HS-5 (cell line): Measurements from ENCODE around the gene TNK2.
A peak's percentile ranks its signal among the peaks of the same experiment; 100 is the strongest.
"Not testable (repeated sequence)": the region's sequence is repeated elsewhere in the genome, so short reads cannot be mapped to it uniquely, and the experiment has no call there.

Experiments
- DNase-seq: peaks from one replicate; pipeline ENCODE4 v3.0.0-alpha.2; 2012; ENCODE audit warnings: low read depth

The TNK2 gene

DNA sequence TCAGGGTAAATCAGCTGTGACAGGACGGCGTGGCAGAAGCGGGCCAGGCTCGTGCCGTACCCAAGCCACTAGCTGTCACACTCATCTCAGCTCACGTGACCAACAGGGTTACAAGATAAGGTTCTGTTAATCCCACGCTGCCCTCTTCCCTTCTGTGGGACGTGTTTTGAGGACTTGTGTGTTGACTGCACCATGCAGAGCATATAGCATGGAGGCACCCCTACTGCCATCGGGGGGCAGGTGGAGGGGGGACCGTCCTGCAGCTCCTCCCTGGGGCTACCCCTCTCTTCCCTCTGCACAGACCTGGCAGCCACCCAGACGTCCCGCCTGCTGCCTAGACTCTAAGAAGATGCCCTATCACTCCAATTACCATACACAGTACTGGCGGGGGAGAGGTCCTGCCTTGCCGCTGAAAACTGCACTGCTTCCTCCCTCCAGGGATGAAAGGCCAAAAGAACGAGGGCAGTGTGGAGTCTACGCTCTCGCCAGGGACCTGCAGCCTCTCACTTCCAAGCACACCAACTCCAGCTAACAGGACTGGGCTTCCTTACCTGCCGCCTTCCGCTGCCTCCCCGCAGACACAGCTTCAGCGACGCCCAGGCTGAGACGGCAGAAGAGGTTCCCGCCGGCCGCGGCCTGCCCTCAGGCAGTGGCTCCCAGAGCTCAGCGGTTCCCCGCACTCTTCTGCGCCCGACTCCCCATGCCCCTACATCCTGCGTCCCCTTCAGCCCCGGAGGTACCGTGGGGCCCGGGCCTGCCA, at the start of gene TNK2:
TSS of gene TNK2 (minus strand) at position 618 of the 760 bp plus-strand sequence. CDS start 19,963 bp downstream, outside the sequence.
- no peak for DNase-seq

DNA sequence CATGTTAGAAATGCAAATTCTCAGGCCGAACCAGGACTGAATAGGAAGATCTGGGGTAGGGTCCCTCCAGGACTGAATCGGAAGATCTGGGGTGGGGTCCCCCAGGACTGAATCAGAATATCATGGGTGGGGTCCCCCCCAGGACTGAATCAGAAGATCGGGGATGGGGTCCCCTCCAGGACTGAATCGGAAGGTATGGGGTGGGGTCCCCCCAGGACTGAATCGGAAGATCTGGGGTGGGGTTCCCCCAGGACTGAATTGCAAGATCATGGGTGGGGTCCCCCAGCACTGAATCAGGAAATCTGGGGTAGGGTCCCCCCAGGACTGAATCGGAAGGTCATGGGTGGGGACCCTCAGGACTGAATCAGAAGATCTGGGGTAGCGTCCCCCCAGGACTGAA, 48.2 kb upstream of the TNK2 start:
- DNase-seq: no peak

- DNase-seq: not testable (repeated sequence)
These were observed 47.1 kb upstream of the TNK2 start for GRCh38 chr3:195955416-195955841.

GRCh38 chr3:195954752-195955119, 46.4 kb upstream of the TNK2 start:
- not testable (repeated sequence) for DNase-seq

- peak; percentile 10 for DNase-seq
These were observed 45.9 kb upstream of the TNK2 start for GRCh38 chr3:195954052-195954751.

GRCh38 chr3:195952590-195952989, 44.2 kb upstream of the TNK2 start:
- not testable (repeated sequence) for DNase-seq

DNA sequence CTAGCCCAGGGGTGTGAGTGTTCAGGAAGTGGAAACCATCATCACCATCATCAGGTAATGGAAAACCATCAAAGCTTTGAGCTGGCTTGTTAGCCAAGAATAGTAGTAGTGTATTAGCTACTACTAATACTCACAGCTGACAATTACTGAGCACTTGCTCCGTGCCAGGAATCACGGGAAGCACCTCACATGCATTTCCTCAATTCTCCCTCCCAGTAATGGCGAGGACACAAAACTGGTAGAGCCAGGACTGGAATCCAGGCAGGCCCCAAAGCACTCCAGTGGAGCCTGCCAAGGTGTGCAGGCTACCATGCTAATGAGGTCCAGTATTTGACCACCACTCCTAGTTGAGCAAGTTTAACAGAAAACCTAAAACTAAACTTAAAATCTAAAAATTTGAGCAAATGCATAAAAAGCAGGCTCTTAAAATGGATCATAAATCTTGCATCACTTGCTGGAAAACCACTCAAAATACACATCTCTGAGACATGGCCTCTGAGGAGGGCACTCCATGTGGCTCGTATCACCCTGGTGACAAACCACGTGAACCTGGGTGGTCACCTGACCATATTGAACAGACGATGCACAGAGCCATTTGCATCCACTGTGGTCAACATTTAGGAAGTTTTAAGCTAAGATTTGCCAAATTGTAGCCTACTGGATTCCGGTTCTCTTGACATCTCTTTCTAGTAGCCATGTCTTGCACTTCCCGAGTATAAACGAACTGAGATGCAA, 43.3 kb upstream of the TNK2 start:
- not testable (repeated sequence) for DNase-seq

GRCh38 chr3:195950731-195951130, 42.4 kb upstream of the TNK2 start:
- not testable (repeated sequence) for DNase-seq

DNA sequence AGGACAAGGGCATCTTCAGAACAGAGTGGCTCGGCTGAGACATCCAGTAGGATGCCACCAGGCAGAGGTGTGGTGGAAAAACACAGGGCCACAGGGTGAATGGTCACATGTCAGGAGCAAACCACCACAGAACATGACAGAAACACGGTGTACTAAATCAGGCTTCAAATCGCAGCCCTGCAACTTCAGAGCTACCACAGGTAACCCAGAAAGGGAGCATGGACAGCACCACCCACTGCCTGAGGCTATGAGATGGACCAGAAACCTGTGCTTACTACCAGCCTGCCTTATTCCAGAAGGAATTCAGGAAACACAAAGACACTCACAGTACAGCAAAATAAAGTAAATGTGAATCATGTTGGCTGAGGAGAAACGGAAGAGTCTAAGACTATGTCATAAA, 41.8 kb upstream of the TNK2 start:
- DNase-seq: not testable (repeated sequence)

- not testable (repeated sequence) for DNase-seq
These were observed 38.8 kb upstream of the TNK2 start for GRCh38 chr3:195946910-195947699.

- not testable (repeated sequence) for DNase-seq
These were observed 33.0 kb upstream of the TNK2 start for GRCh38 chr3:195941265-195941815.

DNA sequence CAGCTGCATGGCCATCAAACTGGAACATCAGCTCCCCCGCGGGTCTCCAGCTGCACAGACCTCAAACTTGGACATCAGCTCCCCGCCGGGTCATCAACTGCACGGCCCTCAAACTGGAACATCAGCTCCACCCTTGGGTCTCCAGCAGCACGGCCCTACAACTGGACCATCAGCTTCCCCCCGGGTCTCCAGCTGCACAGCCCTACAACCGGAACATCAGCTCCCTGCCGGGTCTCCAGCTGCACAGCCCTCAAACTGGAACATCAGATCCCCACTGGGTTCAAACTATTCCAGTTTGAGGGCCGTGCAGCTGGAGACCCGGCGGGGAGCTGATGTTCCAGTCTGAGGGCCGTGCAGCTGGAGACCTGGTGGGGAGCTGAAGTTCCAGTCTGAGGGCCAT, 32.5 kb upstream of the TNK2 start:
- not testable (repeated sequence) for DNase-seq

- not testable (repeated sequence) for DNase-seq
These were observed 31.4 kb upstream of the TNK2 start for GRCh38 chr3:195939526-195940470.

- DNase-seq: not testable (repeated sequence)
These were observed 24.7 kb upstream of the TNK2 start for GRCh38 chr3:195933044-195933430.

DNA sequence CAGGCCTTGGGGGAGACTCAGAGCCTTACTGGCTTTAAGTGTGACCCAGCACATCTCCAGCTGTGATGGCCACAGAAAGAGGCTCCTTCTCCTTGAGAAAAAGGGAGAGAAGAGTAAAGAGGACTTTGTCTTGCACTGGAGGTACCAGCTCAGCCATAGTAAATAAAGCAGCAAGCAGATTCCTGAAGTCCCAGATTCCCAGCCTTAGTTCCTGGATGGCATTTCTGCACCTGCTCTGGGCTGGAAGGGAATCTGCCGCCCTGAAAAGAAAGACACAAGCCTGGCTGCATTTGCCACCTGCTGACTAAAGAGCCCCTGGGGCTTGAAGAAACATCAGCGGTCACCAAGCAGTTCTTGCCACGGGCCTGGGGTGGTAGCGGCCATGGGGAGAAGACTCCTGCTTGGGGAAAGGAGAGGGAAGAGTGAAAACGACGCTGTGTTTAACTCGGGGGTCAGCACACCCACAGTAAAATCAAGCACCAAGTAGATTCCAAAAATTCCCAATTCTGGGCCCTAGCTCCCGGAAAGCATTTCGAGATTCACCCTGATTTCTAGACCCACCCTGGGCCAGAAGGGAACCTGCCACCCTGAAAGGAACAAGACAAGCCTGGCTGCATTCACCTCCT, 24.2 kb upstream of the TNK2 start:
- no peak for DNase-seq

DNA sequence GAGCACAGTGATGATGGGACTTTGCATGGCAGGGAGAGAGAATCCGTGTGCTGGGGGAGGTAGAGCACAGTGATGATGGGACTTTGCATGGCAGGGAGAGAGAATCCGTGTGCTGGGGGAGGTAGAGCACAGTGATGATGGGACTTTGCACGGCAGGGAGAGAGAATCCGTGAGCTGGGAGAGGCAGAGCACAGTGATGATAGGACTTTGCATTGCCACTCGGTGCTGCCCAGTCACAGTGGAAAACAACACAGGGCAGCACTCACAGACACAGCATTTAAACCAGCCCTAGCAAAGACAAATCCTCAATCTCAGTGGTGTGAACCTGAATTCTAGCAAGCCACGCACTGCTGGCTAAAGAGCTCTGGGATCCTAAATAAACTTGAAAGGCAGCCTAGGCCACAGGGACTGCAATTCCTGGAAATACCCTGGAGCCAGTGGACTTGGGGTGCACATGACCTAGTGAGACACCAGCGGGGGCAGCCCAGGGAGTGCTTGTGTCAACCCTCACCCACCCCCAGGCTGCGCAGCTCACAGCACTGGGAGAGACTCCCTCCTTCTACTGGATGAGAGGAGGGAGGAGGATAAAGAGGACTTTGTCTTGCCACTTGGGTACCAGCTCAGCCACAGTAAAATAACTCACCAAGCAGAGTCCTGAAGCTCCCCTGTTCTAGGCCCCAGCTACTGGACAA, 23.4 kb upstream of the TNK2 start:
- DNase-seq: no peak

GRCh38 chr3:195929452-195929851, 21.1 kb upstream of the TNK2 start:
- DNase-seq: no peak

DNA sequence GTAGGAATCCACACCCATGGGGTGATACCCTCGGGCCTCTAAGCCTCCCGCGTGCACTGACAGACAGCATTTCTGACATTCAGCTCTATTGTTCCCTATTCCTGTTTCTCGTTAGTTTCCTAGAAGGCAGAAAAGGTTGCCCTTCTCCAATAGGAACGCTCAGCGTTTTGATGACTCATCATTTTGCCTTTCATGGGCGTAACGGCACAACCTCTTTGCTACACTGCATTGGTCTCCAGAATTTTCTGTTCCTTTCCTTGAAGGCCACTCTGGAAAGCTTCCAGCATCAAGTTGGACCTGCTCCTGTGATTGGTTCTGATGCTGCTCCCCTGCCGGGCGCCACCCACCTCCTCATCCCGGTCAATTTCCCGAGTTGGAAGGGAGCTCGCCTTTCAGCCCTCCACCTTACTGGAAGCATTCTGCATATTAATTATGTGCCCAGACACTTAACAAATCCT, 13.0 kb upstream of the TNK2 start:
- DNase-seq: no peak

DNA sequence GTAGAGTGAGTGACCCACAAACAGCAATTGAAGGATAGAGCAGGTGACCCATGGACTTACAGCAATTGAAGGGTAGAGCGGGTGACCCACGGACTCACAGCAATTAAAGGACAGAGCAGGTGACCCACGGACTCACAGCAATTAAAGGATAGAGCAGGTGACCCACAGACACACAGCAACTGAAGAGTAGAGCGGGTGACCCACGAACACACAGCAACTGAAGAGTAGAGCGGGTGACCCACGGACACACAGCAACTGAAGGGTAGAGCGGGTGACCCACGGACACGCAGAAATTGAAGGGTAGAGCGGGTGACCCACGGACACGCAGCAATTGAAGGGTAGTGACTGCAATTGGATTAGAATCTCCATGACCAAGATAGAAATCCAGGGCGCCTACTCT, 9.8 kb upstream of the TNK2 start:
- no peak for DNase-seq
